ENCODE measurements around the gene FAM156A. TPM values are rescaled to one million over a fixed set of nuclear protein-coding genes. Genes with fewer than 3 reads are reported as not detected.
"Not testable (repeated sequence)": the region's sequence is repeated elsewhere in the genome, so short reads cannot be mapped to it uniquely, and the experiment has no call there.

FAM156A gene
- total RNA-seq, 1 donor from 2014 or later = 24.1 TPM

GRCh38 chrX:52979993-52980392, 21.7 kb upstream of the FAM156A start:
- Histone ChIP-seq H3K9ac (ENCODE audit: low read length) (peak overlapping the region; percentile 18), H3K4me1 (ENCODE audit: insufficient read depth, low read length) (peaks cover 21% of the 10 kb centered on the region), H2AFZ (ENCODE audit: low read depth, low read length) (no peak overlapping the region), H3K27ac (ENCODE audit: low read depth, low read length) (peak overlapping the region; percentile 38), H3K4me2 (ENCODE audit: low read length) (peak overlapping the region; percentile 52), H3K79me2 (ENCODE audit: insufficient read depth, low read length) (peaks cover 5% of the 10 kb centered on the region), H3K27me3 (ENCODE audit: insufficient read depth, low read length) (no peaks in the 10 kb centered on the region), H3K36me3 (ENCODE audit: insufficient read depth, low read length) (no peaks in the 10 kb centered on the region), H3K4me3 (ENCODE audit: insufficient read depth, low read depth, low read length) (no peak overlapping the region), H4K20me1 (ENCODE audit: insufficient read depth, low read length) (no peaks in the 10 kb centered on the region), H3K9me3 (ENCODE audit: insufficient read depth, low read depth, low read length) (no peaks in the 10 kb centered on the region)
- DNase-seq (ENCODE audit: low read depth) (peak; percentile 38), FAIRE-seq (no peak)
- peak overlapping the region; percentile 46 for H3K4me3 Mint-ChIP-seq (ENCODE audit: unreplicated experiment)
- H3K27ac Mint-ChIP-seq (ENCODE audit: unreplicated experiment) = peak overlapping the region; percentile 93
- no peaks in the 10 kb centered on the region for H3K9me3 Mint-ChIP-seq (ENCODE audit: unreplicated experiment)
- peaks cover 21% of the 10 kb centered on the region for H3K4me1 Mint-ChIP-seq (ENCODE audit: low read depth, unreplicated experiment)
- no peak for TF ChIP-seq CTCF (IDR thresholded peaks at IDR 0.05; ENCODE audit: insufficient read depth, low read depth, low read length)
- TF ChIP-seq EZH2 (IDR thresholded peaks at IDR 0.05; ENCODE audit: insufficient read depth, low read length) = no peak
- H3K36me3 Mint-ChIP-seq (ENCODE audit: low read depth, unreplicated experiment) = no peaks in the 10 kb centered on the region
- H3K27me3 Mint-ChIP-seq (ENCODE audit: low read depth, unreplicated experiment) = no peaks in the 10 kb centered on the region

- Histone ChIP-seq H3K4me3 (ENCODE audit: insufficient read depth, low read depth, low read length) (no peak overlapping the region), H3K4me1 (ENCODE audit: insufficient read depth, low read length) (peaks cover 21% of the 10 kb centered on the region), H3K4me2 (ENCODE audit: low read length) (no peak overlapping the region), H3K9ac (ENCODE audit: low read length) (no peak overlapping the region), H3K36me3 (ENCODE audit: insufficient read depth, low read length) (no peaks in the 10 kb centered on the region), H3K79me2 (ENCODE audit: insufficient read depth, low read length) (peaks cover 3% of the 10 kb centered on the region), H4K20me1 (ENCODE audit: insufficient read depth, low read length) (no peaks in the 10 kb centered on the region), H2AFZ (ENCODE audit: low read depth, low read length) (no peak overlapping the region), H3K27me3 (ENCODE audit: insufficient read depth, low read length) (no peaks in the 10 kb centered on the region), H3K27ac (ENCODE audit: low read depth, low read length) (no peak overlapping the region), H3K9me3 (ENCODE audit: insufficient read depth, low read depth, low read length) (no peaks in the 10 kb centered on the region)
- H3K4me3 Mint-ChIP-seq (ENCODE audit: unreplicated experiment) = no peak overlapping the region
- no peaks in the 10 kb centered on the region for H3K27me3 Mint-ChIP-seq (ENCODE audit: low read depth, unreplicated experiment)
- H3K4me1 Mint-ChIP-seq (ENCODE audit: low read depth, unreplicated experiment) = peaks cover 21% of the 10 kb centered on the region
- FAIRE-seq (no peak), DNase-seq (ENCODE audit: low read depth) (no peak)
- TF ChIP-seq EZH2 (IDR thresholded peaks at IDR 0.05; ENCODE audit: insufficient read depth, low read length) (no peak), CTCF (IDR thresholded peaks at IDR 0.05; ENCODE audit: insufficient read depth, low read depth, low read length) (no peak)
- no peak overlapping the region for H3K27ac Mint-ChIP-seq (ENCODE audit: unreplicated experiment)
- H3K9me3 Mint-ChIP-seq (ENCODE audit: unreplicated experiment) = no peaks in the 10 kb centered on the region
- H3K36me3 Mint-ChIP-seq (ENCODE audit: low read depth, unreplicated experiment) = no peaks in the 10 kb centered on the region
These were observed 21.2 kb upstream of the FAM156A start for GRCh38 chrX:52979568-52979967.

GRCh38 chrX:52977953-52978352, 19.6 kb upstream of the FAM156A start:
- Histone ChIP-seq H3K4me1 (ENCODE audit: insufficient read depth, low read length) (peaks cover 8% of the 10 kb centered on the region), H3K9ac (ENCODE audit: low read length) (no peak overlapping the region), H3K9me3 (ENCODE audit: insufficient read depth, low read depth, low read length) (no peaks in the 10 kb centered on the region), H3K36me3 (ENCODE audit: insufficient read depth, low read length) (no peaks in the 10 kb centered on the region), H3K4me2 (ENCODE audit: low read length) (no peak overlapping the region), H4K20me1 (ENCODE audit: insufficient read depth, low read length) (no peaks in the 10 kb centered on the region), H3K27ac (ENCODE audit: low read depth, low read length) (no peak overlapping the region), H3K27me3 (ENCODE audit: insufficient read depth, low read length) (no peaks in the 10 kb centered on the region), H3K79me2 (ENCODE audit: insufficient read depth, low read length) (peaks cover 2% of the 10 kb centered on the region), H3K4me3 (ENCODE audit: insufficient read depth, low read depth, low read length) (no peak overlapping the region), H2AFZ (ENCODE audit: low read depth, low read length) (no peak overlapping the region)
- Mint-ChIP-seq H3K36me3 (ENCODE audit: low read depth, unreplicated experiment) (no peaks in the 10 kb centered on the region), H3K27ac (ENCODE audit: unreplicated experiment) (no peak overlapping the region), H3K27me3 (ENCODE audit: low read depth, unreplicated experiment) (no peaks in the 10 kb centered on the region), H3K4me3 (ENCODE audit: unreplicated experiment) (no peak overlapping the region), H3K9me3 (ENCODE audit: unreplicated experiment) (no peaks in the 10 kb centered on the region), H3K4me1 (ENCODE audit: low read depth, unreplicated experiment) (peaks cover 14% of the 10 kb centered on the region)
- FAIRE-seq (no peak), DNase-seq (ENCODE audit: low read depth) (no peak)
- TF ChIP-seq EZH2 (IDR thresholded peaks at IDR 0.05; ENCODE audit: insufficient read depth, low read length) (no peak), CTCF (IDR thresholded peaks at IDR 0.05; ENCODE audit: insufficient read depth, low read depth, low read length) (no peak)

GRCh38 chrX:52975576-52975975, 17.3 kb upstream of the FAM156A start:
- H3K79me2 ChIP-seq (ENCODE audit: insufficient read depth, low read length); H3K9me3 ChIP-seq (ENCODE audit: insufficient read depth, low read depth, low read length); H3K9ac ChIP-seq (ENCODE audit: low read length); H3K4me1 ChIP-seq (ENCODE audit: insufficient read depth, low read length); H4K20me1 ChIP-seq (ENCODE audit: insufficient read depth, low read length); H3K27ac Mint-ChIP-seq (ENCODE audit: unreplicated experiment); H3K4me3 ChIP-seq (ENCODE audit: insufficient read depth, low read depth, low read length); H2AFZ ChIP-seq (ENCODE audit: low read depth, low read length); H3K36me3 Mint-ChIP-seq (ENCODE audit: low read depth, unreplicated experiment); H3K27me3 ChIP-seq (ENCODE audit: insufficient read depth, low read length); H3K27ac ChIP-seq (ENCODE audit: low read depth, low read length); H3K27me3 Mint-ChIP-seq (ENCODE audit: low read depth, unreplicated experiment); DNase-seq (ENCODE audit: low read depth); H3K4me2 ChIP-seq (ENCODE audit: low read length); H3K4me3 Mint-ChIP-seq (ENCODE audit: unreplicated experiment); FAIRE-seq; H3K9me3 Mint-ChIP-seq (ENCODE audit: unreplicated experiment); H3K36me3 ChIP-seq (ENCODE audit: insufficient read depth, low read length): not testable (repeated sequence)
- peaks cover 12% of the 10 kb centered on the region for H3K4me1 Mint-ChIP-seq (ENCODE audit: low read depth, unreplicated experiment)

Data from astrocyte (in vitro differentiated cells and primary cell).